Hematopoietic multipotent progenitor cell (in vitro differentiated cells): ENCODE data around the gene SEMA4C. TPM values are rescaled to one million over a fixed set of nuclear protein-coding genes. Genes with fewer than 3 reads are reported as not detected.
"Not testable (repeated sequence)": the region's sequence is repeated elsewhere in the genome, so short reads cannot be mapped to it uniquely, and the experiment has no call there.

Source experiments
- DNase-seq, 3 donors: peaks; one replicate each; pipeline ENCODE4 v3.0.0-alpha.2; 2011 to 2015; ENCODE audit warnings: low read depth in 2 of 3, low spot score in 2 of 3
- total RNA-seq: library from RNA; depleted of rRNA; stranded (reverse); fragments of >200 nt; gene quantifications from one replicate; pipeline ENCODE4 v1.2.3, GENCODE V29; 2012

Gene SEMA4C
- total RNA-seq, 1 donor: 26.1 TPM

GRCh38 chr2:96898135-96898505 is 28.2 kb upstream of the SEMA4C start:
- no peak for DNase-seq

DNA sequence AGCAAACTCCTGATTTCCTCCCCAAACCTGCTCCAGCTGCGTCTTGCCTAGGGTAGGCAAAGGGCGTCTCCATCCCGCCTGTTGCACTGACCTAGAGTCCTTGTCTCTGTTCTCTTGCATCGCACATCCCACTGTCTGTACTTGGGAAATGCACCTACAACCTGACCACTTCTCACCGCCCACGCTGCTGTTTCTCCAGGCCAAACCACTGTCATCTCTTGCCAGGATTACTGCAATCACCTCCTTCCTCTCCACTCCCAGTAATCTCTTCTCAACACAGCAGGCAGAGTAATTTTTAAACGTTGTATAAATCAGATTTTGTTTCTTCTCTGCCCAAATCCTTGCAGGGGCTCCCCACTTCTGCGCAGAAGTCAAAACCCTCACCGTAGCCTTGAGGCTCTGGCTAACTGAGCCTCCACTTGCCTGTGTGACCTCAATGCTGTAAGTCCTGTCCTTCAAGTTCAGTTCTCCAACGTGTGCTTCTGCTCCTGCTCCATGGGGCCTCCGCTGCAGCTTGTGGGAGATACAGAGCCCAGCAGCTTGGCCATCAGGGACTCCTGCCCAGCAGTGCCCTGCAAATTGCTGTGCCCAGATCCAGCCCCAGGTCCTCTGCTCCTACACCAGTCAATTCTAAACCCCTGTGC is 27.7 kb upstream of the SEMA4C start:
- DNase-seq: no peak

- peak in 1 of 3 donors; percentile 17 for DNase-seq
Measured at GRCh38 chr2:96895746-96896651, 26.1 kb upstream of the SEMA4C start.

DNA sequence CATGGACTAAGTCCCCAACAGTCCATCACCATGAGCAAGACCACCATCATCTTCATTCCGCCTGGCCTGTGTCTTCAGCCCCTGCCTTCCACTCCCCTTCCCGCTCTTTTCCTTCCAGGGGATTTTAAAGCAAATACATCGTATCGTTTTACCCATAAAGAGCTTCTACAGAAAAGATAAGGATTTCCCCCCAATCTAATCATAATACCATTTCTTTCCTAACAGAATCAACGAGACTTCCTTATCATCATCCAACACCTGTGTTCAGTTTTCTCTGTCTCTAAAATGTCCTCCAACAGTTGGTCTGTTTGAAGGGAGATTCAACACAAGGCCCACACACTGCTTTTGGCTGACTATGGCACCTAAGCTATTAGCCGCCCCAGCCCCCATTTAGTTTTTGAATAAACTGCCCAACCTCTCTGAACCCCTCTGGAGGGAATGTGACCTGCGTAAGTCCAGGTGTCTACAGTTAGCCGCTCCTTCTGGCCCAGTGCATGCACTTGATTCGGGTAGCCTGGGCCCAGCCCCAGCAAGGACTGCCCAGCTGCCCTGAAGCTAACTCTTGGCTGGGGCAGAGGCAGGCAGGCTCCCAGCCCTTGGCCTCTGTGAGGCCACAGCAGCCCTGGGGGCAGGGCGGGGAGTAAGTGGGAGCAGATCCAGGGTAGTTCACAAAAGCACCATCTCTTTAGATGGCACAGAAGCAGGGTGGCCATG is 25.3 kb upstream of the SEMA4C start:
- peak in 1 of 3 donors; percentile 39 for DNase-seq

GRCh38 chr2:96894151-96894531 is 24.3 kb upstream of the SEMA4C start:
- no peak for DNase-seq

- DNase-seq: no peak
Measured at GRCh38 chr2:96893289-96894150, 23.6 kb upstream of the SEMA4C start.

DNA sequence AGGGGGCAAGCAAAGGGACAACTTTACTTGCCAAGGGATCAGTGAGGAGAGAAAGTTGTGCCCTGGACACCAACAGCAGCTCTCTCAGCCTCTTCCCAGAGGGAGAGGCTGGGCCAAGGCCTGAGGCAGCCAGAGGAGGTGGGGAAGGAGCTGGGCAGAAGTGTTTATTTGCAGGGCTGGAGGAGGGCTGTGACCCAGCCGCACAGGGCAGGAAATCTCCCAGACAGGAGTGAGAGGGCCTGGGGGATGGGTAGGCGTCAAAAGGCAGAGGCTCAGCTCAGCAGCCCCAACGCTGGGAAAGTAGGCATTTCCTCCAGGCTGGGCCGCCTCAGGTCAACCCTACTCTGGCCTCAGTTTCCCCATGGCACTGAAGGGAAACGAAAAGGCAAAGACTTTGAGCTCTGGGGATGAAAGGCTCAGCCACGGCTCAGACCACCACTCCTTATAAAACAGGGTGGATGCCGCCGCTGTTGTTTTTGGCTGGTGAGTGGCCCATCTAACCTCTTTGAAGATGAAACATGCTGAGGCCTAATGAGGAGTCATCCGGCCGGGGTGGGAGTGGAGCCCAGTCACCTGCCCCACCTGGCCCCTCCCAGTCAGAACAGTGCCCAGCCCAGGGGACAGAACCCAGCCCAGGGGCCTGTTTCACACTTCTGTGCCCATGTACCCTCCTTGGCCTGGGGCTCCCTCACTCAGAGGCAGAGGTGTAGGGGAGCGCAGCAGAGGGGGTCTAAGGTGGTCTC is 21.9 kb upstream of the SEMA4C start:
- no peak for DNase-seq

DNA sequence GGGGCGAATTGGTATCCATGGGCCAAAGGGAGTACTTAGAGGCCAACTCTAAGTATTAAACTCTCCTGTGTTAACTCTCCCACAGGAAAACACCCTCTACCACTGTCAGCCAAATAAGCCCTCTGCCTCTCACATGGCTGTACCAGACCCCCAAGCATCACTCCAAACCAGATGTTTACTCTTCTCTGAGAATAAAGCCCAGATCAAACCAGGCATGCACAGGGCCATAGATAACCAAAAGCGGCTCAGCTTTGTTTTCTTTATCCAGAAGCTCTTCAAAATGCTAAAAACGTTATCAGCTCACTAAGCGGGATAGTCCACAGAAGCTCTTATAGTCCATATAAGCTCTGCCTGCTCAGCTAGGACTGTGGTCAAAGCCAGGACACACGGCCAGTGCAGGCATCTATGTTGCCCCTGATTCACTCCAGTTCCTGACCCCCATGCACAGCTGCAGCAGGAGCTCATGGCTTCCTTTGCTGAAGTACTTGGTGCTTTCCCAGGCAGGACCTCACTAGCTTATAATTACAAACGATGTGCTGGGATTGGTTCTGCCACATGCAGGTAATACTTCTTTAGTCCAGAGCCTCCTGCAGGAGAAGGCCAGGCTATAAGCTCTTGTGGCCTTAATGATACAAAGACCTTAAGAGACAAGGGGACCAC is 21.0 kb upstream of the SEMA4C start:
- DNase-seq: no peak

DNA sequence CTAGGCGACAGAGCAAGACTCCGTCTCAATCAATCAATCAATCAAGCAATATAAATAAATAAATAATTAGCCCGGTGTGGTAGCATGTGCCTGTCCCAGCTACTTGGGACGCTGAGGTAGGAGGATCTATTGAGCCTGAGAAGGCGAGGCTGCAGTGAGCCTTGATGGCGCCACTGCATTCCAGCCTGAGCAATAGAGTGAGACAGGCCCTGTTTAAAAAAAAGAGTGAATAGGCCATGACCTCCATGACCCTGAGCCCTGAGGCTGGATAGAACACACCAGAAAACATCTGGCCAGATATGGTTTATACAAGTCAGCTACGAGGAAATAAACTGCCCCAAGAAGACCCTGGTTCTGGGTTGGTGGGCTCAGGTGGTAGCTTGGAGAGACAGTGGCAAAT is 20.4 kb upstream of the SEMA4C start:
- DNase-seq: no peak

DNA sequence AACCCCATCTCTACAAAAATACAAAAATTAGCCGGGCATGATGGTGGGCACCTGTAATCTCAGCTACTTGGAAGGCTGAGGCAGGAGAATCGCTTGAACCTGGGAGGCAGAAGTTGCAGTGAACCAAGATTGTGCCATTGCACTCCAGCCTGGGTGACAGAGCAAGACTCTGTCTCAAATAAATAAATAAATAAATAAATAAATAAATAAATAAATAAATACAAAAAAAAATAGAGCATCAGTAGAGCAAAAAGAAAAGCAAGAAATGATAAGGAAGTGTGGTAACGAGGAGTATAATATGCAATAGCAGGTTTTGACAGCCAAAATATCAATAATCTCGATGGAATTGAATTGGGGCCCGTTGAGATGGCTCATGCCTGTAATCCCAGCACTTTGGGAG is 19.6 kb upstream of the SEMA4C start:
- DNase-seq: not testable (repeated sequence)

- DNase-seq: no peak
Measured at GRCh38 chr2:96888072-96889011, 18.5 kb upstream of the SEMA4C start.

GRCh38 chr2:96887493-96888012 is 17.7 kb upstream of the SEMA4C start:
- DNase-seq: no peak

DNA sequence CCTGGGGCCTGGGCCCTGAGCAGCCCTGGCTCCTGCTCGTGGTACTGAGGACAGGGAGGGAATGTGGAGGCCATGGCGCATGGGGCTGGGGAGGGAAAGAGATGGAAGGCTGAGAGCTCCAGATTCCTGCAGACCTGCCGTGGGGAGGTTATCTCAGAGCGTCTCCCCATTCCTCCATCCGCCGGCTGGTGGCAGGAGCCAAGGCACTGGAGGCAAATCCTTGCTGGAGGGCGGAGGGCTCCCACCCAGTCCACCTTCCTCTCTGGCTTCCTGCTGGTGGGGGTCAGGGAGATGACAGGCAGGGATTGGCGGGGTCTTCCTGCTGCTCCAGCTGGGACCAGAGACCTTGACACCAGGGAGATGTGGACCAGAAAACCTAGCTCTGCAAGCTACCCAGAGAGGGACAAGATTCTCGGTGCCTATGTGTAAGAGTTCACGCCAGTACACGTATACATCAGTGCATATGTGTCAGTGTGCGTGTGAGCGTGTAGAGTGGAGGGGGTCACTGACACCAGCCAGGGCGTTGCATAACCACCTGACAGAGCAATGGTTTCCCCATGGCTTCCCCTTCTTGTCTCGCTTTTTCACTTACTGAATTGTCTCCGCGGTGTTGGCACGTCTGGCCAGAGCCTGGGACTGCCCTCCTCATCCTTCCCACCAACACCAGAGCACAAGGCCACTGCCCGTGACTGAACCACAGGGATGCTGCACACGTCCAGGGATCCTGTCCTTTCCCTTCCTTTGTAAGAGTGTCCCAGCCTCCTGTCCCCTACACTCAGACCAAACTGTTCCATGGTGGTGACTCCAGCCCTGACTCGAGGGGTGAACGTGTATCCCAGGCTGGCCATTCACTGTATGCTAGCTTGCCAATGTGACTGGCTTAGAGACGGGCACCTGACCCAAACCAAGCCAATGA is 15.8 kb upstream of the SEMA4C start:
- no peak for DNase-seq

DNA sequence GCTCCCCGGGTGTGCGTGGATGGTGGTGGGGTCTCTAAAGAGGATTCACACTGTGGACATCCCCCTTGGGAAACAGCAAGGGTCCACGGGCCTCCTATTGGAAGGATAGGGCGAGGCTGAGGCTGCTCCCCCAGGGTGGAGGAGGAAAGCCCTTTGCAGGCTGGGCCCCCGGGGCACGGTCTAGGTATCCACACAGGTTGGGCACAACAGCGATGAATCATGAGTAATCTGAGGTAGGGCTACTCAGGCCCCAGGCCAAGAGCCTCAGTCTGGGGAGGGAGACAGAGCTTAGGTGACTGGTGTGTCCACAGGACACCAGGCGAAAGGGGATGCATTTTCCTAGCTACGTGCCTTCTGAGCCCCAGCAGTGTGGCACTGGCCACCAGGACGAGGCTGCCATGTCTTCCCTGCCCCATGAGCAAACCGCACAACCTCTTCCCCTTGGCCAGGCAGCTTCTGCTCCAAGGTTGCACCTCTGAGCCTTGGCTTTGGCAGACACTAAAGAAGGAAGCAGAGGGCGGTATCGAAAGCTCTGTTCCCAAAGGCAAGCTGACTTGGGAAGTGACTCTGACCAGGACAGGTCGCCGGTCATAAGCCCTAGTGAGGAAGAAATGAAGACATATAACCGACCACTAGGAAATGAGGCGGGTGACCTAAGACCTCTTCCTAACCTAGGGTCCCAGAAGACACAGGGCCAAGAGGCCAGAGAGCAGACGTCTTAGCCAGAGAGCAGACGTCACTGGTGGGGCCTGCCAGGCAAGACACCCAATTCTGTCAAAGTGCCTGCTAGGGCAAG is 14.6 kb upstream of the SEMA4C start:
- DNase-seq: no peak

DNA sequence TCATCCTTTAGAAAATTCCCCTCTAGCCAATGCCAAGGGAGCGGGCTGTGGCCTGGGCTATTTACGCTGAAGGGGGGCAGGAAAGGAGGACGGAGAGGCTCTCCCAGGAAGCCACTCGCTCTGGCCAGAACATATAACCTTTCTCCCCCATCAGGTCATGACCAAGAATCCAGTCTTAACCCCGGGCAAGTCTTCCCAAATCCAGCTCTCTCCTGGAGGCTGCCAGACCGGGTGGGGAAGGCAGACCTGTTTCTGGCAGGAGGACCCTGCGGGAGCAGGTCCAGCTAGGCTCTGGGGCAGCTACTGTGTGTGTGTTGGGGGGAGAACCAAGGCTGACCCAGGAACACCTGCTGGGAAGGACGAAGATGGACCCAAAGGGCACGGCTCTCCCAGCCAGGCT is 13.4 kb upstream of the SEMA4C start:
- DNase-seq: no peak

GRCh38 chr2:96882906-96883305 is 13.0 kb upstream of the SEMA4C start:
- no peak for DNase-seq
